ENCODE results near the gene RBM33. TPM values are rescaled to one million over a fixed set of nuclear protein-coding genes. Genes with fewer than 3 reads are reported as not detected.

The RBM33 gene
- total RNA-seq, 1 experiment from 2014 or later: 19.7 TPM

- no peak for DNase-seq (ENCODE audit: low read depth)
These were observed 72.7 kb downstream of the RBM33 start for GRCh38 chr7:155717010-155717744.

DNA sequence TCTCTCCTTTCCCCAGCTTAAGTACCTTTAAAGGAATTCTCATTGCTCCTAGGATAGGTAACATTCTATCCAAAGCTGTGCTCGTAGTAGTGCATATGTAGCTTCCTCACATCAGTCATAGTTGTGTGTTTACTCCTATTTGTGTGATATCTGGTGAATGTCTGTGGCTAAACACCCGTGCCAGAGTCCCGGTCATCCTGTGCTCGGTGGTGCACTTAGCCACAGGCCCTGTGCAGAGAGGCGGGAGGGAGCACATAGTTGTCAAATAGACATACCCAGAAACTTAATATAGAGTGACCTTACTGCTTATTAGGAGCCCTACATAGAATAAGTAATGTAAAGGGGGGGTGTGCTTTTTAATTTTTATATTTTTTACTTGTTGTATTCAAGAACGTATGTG lies 76.6 kb downstream of the RBM33 start:
- no peak for DNase-seq (ENCODE audit: low read depth)

DNA sequence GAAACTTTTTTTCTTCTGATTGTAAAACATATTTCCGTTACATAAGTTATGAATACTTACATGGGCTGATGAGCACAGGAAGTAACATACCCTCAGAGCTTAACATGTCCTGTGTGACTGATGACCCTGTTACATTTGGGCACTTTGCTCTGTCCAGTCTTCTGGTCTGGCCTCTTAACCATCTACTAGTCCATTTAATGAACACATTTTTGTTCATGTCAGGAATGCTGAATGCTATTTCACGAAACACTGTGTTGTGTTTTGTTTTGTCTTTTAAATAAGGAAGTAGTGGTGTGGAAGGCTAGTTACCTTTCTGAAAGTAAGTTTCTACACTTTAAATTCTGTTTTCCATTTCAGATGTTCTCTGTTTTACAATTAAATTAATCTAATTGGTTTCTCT lies 77.7 kb downstream of the RBM33 start:
- no peak for DNase-seq (ENCODE audit: low read depth)

DNA sequence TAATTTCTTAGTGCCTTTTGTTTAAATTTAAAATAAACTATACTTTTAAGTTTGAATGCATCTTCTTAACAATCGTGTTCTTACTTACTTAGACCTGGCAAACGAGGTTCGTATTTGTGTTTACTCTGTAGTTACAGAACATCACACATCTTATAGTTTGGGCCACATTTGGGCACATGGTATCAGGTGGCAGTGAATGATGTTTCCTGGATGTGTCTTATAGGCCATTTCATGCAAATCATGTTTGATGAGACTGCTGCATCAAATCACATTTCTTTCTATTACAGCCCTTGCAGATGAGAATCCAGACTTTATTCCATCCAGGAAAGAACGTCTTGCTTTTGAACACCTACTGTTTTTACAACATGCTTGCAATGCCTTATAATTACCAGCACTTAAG lies 78.5 kb downstream of the RBM33 start:
- no peak for DNase-seq (ENCODE audit: low read depth)

- no peak for DNase-seq (ENCODE audit: low read depth)
These were observed 80.0 kb downstream of the RBM33 start for GRCh38 chr7:155724327-155725005.

- DNase-seq (ENCODE audit: low read depth): no peak
These were observed 80.5 kb downstream of the RBM33 start for GRCh38 chr7:155725006-155725355.

DNA sequence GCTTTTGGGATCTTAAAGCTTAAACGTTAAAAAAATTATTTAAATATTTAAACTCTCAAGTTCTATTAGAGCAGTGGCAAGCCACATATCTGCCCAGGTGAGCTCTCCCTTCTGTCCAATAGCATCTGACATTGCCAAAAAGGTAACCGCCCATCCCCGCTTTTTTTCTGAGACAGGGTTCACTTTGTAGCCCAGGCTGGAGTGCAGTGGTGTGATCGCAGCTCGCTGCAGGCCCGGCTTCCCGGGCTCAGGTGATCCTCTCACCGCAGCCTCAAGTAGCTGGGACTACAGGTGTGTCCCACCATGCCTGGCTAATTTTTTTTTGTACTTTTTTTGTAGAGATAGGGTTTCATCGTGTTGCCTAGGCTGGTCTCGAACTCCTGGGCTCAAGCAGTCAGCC lies 83.2 kb downstream of the RBM33 start:
- DNase-seq (ENCODE audit: low read depth): no peak

- no peak for DNase-seq (ENCODE audit: low read depth)
These were observed 83.7 kb downstream of the RBM33 start for GRCh38 chr7:155728116-155728515.

DNA sequence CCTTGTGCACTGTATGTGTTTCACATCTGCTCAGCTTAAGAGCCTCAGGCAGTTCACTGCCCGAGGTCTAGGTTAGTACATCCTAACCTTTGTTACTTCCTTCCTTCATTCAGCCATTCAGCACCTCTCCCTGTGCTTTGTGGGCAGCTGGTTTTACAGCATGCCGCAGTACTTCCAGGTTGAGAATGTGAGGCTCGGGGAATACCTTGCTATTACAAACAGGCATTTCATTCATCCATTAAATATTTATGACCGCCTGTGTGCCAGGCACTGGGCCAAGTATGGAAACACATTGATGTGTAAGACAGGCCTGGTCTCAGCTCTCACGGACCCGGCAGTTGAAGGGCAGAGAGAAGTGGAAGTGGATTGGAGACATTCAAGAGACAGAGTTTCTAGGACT lies 85.4 kb downstream of the RBM33 start:
- DNase-seq (ENCODE audit: low read depth): no peak

DNA sequence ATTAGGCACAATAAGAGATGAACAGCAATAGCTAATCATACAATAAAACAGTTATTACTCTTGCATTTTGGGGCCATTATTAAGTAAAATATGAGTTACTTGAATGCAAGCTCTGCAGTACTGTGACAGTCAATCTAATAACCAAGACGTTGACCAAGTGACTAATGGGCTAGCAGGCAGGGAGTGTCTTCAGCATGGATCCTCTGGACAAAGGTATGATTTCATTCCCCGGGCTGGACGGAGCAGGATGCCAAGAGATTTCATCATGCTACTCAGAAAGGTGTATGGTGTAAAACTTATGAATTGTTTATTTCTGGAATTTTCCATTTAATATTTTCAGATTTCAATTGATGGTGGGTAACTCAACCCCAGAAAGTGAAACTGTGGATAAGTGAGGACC lies 86.9 kb downstream of the RBM33 start:
- DNase-seq (ENCODE audit: low read depth): no peak

DNA sequence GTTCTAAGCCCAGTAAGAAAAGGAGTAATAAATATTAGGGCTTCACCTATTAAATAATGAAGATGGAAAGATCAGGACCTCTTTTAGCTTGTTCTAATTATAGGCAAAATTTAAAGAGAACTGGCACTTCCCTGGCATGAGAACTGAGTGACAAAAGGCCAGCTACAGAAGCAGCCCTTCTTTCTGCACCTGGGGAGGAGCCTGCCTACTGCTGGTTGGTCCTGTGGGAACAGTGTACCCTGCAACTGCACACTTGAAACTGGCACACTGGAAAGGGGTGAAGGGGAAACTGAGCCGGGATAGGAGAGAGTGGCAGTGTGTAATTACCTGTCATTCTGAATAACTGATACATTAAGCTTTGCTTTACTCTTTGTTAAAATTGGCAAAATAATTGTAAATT lies 87.4 kb downstream of the RBM33 start:
- DNase-seq (ENCODE audit: low read depth): no peak

GRCh38 chr7:155732286-155732685 lies 87.8 kb downstream of the RBM33 start:
- no peak for DNase-seq (ENCODE audit: low read depth)

GRCh38 chr7:155733582-155734444 lies 89.4 kb downstream of the RBM33 start:
- no peak for DNase-seq (ENCODE audit: low read depth)

DNA sequence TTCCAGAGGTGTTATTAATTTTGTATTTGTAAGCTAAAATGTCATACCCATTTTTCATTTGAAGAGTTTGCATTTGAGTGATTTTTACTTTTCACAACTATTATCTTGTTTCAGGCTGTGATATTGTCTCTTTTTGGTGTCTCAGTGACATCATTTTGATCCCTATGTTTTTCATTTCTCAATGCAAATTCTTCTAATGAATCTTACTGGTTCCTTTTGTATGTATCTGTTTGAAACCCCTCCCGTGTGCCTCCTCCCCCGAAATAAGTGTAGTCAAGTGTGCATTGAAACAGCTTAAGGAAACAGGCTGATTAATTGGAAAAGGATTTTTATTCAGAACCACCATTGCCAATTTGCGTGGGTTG lies 90.0 kb downstream of the RBM33 start:
- DNase-seq (ENCODE audit: low read depth): no peak

DNA sequence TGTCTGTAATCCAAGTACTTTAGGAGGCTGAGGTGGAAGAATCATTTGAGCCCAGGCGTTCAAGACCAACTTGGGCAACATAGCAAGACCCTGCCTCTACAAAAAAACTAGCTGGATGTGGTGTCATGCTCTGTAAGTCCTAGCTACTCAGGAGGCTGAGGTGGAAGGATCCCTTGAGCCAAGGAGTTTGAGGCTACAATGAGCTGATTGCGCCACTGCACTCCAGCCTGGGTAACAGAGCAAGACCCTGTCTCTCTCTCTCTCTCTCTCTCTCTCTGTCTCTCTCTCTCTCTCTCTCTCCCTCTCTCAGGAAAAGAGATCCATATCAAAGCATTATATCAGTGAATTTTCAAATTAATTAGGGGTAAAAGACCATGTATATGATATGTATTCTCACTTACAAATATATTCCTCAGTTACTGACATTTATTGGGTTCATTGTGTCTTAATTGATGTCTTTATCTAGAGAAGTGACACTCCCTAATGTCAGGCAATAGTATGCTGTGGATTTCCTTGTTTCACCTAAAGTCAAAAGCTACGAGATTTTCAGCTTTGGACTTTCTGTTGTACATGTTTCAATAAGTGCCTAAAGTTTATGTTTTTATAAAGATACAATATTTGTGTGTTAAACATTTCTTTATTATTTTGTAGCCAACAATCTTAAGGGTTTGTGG lies 91.1 kb downstream of the RBM33 start:
- no peak for DNase-seq (ENCODE audit: low read depth)

DNA sequence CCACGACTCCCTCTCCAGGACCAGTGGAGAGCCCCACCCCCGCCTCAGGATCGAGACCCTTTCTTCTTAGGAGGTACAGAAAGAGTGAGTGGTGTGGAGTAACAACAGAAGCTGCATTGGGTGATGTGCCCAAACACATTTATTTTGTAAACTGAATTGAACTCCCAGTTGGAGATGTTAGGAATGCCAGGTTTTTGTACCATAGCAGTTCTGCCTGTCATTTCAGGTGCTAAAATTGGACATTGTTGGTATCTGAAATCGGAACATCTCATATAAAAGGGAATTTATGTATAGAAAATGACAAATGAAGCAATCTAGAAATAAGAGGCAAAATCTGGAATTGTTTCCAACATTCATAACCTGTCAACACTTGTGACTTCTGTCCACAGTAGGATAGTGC lies 93.1 kb downstream of the RBM33 start:
- no peak for DNase-seq (ENCODE audit: low read depth)

DNA sequence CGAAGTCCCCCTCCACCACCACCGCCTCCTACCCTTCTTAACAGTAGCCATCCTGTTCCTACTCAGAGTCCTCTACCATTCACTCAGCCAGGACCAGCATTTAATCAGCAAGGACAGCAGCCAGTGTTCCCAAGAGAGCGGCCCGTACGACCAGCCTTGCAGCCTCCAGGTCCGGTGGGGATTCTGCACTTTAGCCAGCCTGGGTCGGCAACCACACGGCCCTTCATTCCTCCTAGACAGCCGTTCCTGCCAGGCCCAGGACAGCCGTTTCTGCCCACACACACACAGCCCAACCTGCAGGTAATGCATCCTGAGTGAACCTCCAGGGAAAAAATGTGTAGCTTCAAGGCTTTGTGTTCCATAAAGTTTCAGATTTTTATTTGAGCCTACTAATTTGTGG lies 93.6 kb downstream of the RBM33 start:
- no peak for DNase-seq (ENCODE audit: low read depth)

GRCh38 chr7:155738652-155739537 lies 94.4 kb downstream of the RBM33 start:
- DNase-seq (ENCODE audit: low read depth): peak; percentile 75

GRCh38 chr7:155739538-155740143 lies 95.2 kb downstream of the RBM33 start:
- no peak for DNase-seq (ENCODE audit: low read depth)

DNA sequence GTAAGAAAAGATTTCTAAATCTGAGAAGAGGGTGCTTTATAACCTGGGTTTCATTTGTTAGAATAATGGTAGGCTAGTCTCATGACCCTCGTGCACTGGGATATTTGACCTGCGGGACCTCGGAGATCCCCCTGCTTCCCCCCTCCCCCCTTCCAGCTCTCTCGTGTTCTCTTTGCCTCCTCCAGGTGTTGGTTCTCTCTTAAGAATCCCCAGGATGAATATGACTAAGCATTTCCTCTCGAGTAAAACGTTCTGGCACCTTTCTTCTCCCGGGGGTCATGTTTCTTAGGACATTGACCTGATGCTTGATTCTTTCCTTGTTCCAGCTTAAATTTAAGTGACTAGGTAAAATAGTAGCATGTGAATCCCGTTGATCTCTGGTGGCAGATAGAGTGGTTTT lies 96.6 kb downstream of the RBM33 start:
- DNase-seq (ENCODE audit: low read depth): no peak
